ENCODE measurements around the gene ZC3H7B. TPM values are rescaled to one million over a fixed set of nuclear protein-coding genes. Genes with fewer than 3 reads are reported as not detected.
A peak's percentile ranks its signal among the peaks of the same experiment; 100 is the strongest.

Gene ZC3H7B
- total RNA-seq, 1 donor from 2014 or later: 69.2 TPM

DNA sequence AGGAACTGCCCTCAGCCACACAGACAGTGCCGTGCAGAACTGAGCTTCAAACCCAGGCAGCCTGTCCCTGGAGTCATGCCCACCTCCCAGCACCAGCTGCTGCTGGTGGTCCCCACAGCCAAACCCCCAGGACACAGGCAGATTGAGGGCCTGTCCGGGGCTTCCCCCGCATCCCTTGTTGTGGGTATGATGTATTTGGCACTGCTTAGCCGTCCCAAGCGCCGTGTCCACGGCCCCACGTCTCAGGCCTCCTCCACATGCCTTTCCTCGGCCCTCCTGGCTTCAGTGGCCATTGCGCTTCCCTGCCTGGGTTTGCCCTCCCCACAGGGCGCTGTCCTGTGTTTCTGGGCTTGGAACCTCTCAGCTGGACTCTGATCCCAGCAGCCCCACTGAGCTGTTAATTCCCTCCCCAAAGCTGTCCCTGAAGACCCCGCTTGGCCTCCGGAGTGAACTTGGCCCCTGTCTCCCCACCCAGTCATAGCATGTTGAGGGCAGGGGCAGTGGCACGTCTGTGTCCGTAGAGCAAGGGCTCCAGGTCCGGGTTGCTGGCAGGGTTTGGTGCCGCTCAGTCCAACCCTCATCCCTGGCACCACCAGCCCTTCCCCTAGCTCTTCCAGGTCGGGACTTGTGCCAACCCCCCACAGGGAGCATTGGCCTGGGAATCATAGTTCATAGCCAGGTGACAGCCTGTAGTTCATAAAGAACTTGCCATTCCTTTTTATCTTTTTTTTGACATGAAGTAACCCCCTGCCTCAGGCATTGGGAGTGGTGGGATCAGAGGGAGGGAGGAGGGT is 45.9 kb downstream of the ZC3H7B start:
- DNase-seq (ENCODE audit: low spot score): no peak
- Mint-ChIP-seq H3K27ac (ENCODE audit: unreplicated experiment) (no peak overlapping the region), H3K4me1 (ENCODE audit: unreplicated experiment) (peaks cover 6% of the 10 kb centered on the region), H3K4me3 (ENCODE audit: unreplicated experiment) (no peak overlapping the region), H3K36me3 (ENCODE audit: low read depth, unreplicated experiment) (peaks cover 35% of the 10 kb centered on the region), H3K27me3 (ENCODE audit: unreplicated experiment) (peaks cover 18% of the 10 kb centered on the region), H3K9me3 (ENCODE audit: unreplicated experiment) (no peaks in the 10 kb centered on the region)
- TF ChIP-seq, protein P1, sequence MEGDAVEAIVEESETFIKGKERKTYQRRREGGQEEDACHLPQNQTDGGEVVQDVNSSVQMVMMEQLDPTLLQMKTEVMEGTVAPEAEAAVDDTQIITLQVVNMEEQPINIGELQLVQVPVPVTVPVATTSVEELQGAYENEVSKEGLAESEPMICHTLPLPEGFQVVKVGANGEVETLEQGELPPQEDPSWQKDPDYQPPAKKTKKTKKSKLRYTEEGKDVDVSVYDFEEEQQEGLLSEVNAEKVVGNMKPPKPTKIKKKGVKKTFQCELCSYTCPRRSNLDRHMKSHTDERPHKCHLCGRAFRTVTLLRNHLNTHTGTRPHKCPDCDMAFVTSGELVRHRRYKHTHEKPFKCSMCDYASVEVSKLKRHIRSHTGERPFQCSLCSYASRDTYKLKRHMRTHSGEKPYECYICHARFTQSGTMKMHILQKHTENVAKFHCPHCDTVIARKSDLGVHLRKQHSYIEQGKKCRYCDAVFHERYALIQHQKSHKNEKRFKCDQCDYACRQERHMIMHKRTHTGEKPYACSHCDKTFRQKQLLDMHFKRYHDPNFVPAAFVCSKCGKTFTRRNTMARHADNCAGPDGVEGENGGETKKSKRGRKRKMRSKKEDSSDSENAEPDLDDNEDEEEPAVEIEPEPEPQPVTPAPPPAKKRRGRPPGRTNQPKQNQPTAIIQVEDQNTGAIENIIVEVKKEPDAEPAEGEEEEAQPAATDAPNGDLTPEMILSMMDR (IDR thresholded peaks at IDR 0.05; ENCODE audit: unreplicated experiment): no peak

DNA sequence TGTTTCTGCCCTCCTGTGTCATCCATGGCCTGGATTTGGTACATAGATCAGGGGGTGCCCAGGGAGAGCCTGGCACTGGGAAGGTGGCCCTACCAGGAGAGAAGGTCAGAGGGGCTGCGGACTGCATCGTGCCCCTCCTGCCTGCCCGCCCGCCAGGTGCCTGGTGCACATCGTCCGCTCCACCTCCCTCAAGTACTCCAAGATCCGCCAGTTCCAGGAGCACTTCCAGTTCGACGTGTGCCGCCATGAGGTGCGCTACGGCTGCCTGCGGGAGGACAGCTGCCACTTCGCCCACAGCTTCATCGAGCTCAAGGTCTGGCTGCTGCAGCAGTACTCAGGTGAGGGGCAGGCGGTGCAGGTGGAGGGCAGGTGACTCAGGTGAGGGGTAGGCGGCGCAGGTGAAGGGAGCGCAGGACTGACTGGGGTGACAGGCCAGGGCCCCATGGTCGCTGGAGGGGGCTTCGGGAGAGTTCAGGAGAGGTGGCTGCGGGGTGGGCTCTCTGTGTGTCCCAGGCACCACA is 47.7 kb downstream of the ZC3H7B start:
- peaks cover 40% of the 10 kb centered on the region for H3K36me3 Mint-ChIP-seq (ENCODE audit: low read depth, unreplicated experiment)
- H3K4me3 Mint-ChIP-seq (ENCODE audit: unreplicated experiment): no peak overlapping the region
- DNase-seq (ENCODE audit: low spot score): no peak
- H3K9me3 Mint-ChIP-seq (ENCODE audit: unreplicated experiment): no peaks in the 10 kb centered on the region
- TF ChIP-seq, protein P1 (IDR thresholded peaks at IDR 0.05; ENCODE audit: unreplicated experiment): no peak
- H3K4me1 Mint-ChIP-seq (ENCODE audit: unreplicated experiment): peaks cover 6% of the 10 kb centered on the region
- no peak overlapping the region for H3K27ac Mint-ChIP-seq (ENCODE audit: unreplicated experiment)
- peaks cover 14% of the 10 kb centered on the region for H3K27me3 Mint-ChIP-seq (ENCODE audit: unreplicated experiment)

DNA sequence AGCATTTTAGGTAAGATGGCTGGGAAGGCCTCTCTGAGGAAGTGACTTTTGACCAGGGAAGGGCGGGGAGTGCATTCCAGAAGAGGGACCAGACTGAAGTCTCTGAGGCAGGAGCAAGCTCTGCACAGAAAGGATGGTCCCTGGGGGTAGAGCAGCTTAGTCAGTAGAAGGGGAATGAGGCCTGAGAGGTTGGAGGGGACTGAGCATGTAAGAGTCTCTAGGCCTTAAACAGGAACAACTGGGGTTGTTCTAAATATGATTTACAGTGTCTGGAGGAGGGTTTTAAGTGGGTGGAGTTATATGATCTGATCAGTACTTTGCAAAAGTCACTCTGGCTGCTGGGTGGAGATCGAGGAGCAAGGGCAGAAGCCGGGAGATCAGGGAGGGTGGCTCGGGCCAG is 48.8 kb downstream of the ZC3H7B start:
- H3K4me1 Mint-ChIP-seq (ENCODE audit: unreplicated experiment): peaks cover 6% of the 10 kb centered on the region
- no peak for DNase-seq (ENCODE audit: low spot score)
- H3K27me3 Mint-ChIP-seq (ENCODE audit: unreplicated experiment): peaks cover 14% of the 10 kb centered on the region
- no peaks in the 10 kb centered on the region for H3K9me3 Mint-ChIP-seq (ENCODE audit: unreplicated experiment)
- H3K4me3 Mint-ChIP-seq (ENCODE audit: unreplicated experiment): peak overlapping the region; percentile 29
- H3K27ac Mint-ChIP-seq (ENCODE audit: unreplicated experiment): peak overlapping the region; percentile 15
- peaks cover 39% of the 10 kb centered on the region for H3K36me3 Mint-ChIP-seq (ENCODE audit: low read depth, unreplicated experiment)
- TF ChIP-seq, protein P1 (IDR thresholded peaks at IDR 0.05; ENCODE audit: unreplicated experiment): no peak

DNA sequence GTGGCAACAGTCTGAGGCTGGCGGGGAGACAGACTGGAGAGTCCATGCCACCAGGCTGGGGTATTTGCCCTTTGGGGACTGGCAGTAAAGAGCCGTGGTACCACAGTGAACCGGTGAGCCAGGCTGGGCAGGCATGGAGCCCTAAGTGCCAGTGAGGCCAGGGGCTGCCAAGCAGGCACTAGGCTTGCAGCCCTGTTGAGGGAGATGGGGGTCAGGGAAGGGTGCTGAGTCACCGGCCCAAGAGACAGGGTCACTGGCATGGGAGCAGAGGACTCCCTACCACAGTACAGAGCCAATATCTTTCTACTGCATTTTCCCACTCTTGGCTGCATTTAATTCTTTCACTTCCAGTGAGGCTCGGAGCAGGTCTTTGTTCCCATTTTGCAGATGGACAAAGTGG is 49.7 kb downstream of the ZC3H7B start:
- no peak overlapping the region for H3K27ac Mint-ChIP-seq (ENCODE audit: unreplicated experiment)
- peaks cover 38% of the 10 kb centered on the region for H3K36me3 Mint-ChIP-seq (ENCODE audit: low read depth, unreplicated experiment)
- H3K27me3 Mint-ChIP-seq (ENCODE audit: unreplicated experiment): peaks cover 14% of the 10 kb centered on the region
- no peak for DNase-seq (ENCODE audit: low spot score)
- H3K4me1 Mint-ChIP-seq (ENCODE audit: unreplicated experiment): peaks cover 6% of the 10 kb centered on the region
- TF ChIP-seq, protein P1 (IDR thresholded peaks at IDR 0.05; ENCODE audit: unreplicated experiment): no peak
- H3K4me3 Mint-ChIP-seq (ENCODE audit: unreplicated experiment): peak overlapping the region; percentile 29
- H3K9me3 Mint-ChIP-seq (ENCODE audit: unreplicated experiment): no peaks in the 10 kb centered on the region

DNA sequence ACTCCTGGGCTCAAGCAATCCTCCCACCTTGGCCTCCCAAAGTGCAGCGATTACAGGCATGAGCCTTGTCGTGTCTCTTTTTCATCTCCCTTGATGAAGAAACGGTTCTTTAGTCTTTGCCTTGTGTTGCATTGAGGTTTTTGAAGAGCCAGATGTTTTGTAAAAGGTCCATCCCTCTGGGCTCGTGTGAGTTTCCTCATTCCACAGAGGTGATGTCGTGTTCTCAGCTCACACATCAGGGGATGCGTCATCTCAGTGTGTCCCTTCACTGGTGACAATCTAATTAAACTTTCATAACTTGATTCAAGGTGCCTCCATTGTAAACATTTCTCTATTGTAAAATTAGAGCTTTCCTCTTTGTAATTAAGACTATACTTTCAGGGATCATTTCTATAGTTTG is 50.7 kb downstream of the ZC3H7B start:
- Mint-ChIP-seq H3K4me3 (ENCODE audit: unreplicated experiment) (peak overlapping the region; percentile 31), H3K4me1 (ENCODE audit: unreplicated experiment) (peaks cover 6% of the 10 kb centered on the region), H3K27ac (ENCODE audit: unreplicated experiment) (peak overlapping the region; percentile 63), H3K27me3 (ENCODE audit: unreplicated experiment) (peaks cover 14% of the 10 kb centered on the region), H3K9me3 (ENCODE audit: unreplicated experiment) (no peaks in the 10 kb centered on the region), H3K36me3 (ENCODE audit: low read depth, unreplicated experiment) (peaks cover 38% of the 10 kb centered on the region)
- DNase-seq (ENCODE audit: low spot score): no peak
- TF ChIP-seq, protein P1 (IDR thresholded peaks at IDR 0.05; ENCODE audit: unreplicated experiment): no peak

Measured in endothelial cell (in vitro differentiated cells).